Measurements from ENCODE around the gene GRIN2C. TPM values are rescaled to one million over a fixed set of nuclear protein-coding genes. Genes with fewer than 3 reads are reported as not detected.

Gene GRIN2C
- total RNA-seq, 1 donor from 2014 or later: 1.0 TPM

DNA sequence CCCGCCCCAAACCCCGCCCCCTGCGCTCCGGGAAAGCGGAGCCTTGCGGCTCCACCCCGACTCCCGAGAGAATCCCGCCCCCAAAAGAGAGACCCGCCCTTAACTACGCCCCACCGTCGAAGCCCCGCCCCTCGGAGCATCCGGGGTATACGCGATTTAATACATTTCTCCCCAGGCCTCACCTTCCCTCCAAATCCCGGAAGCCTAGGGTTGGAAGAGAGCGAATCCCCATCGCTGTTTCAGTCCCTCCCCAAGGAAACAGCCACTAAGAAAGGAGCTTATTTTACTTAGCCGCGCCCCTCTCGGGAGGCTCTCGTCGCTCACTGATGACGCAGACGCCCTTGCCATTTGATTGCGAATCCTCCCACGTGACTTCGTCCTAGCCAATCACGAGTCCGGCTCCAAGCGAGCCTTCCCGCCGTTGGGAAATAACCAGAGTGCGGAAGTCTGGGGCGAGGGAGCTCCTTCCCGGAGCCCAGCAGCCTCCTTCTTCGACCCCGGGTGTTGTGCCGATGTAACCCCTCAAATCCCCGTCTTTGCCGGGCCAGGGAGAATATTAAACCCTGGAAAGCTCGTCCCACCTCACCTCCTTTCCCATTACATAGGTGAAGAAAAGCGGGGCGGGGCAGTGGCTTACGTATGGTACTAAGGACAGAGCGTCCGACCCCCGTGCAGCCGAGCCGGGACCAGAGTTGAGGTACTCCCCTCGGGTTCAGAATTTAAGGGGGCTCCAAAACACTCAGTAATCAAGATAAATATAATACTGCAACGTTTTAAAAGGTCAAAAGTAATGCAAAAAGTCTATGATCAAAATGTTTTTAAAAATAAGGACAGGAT, 13.6 kb upstream of the GRIN2C start:
- peak overlapping the region; percentile 94 for H3K4me3 Mint-ChIP-seq (ENCODE audit: unreplicated experiment)
- Histone ChIP-seq H2AFZ (ENCODE audit: low read depth, low read length) (peak overlapping the region; percentile 95), H3K79me2 (ENCODE audit: insufficient read depth, low read length) (peaks cover 9% of the 10 kb centered on the region), H4K20me1 (ENCODE audit: insufficient read depth, low read length) (peaks cover 14% of the 10 kb centered on the region), H3K27ac (ENCODE audit: low read depth, low read length) (peak overlapping the region; percentile 89), H3K4me3 (ENCODE audit: insufficient read depth, low read depth, low read length) (peak overlapping the region; percentile 79), H3K36me3 (ENCODE audit: insufficient read depth, low read length) (no peaks in the 10 kb centered on the region), H3K9me3 (ENCODE audit: insufficient read depth, low read depth, low read length) (no peaks in the 10 kb centered on the region), H3K27me3 (ENCODE audit: insufficient read depth, low read length) (no peaks in the 10 kb centered on the region), H3K9ac (ENCODE audit: low read length) (peak overlapping the region; percentile 90), H3K4me2 (ENCODE audit: low read length) (peak overlapping the region; percentile 100), H3K4me1 (ENCODE audit: insufficient read depth, low read length) (peaks cover 14% of the 10 kb centered on the region)
- TF ChIP-seq, protein P1, sequence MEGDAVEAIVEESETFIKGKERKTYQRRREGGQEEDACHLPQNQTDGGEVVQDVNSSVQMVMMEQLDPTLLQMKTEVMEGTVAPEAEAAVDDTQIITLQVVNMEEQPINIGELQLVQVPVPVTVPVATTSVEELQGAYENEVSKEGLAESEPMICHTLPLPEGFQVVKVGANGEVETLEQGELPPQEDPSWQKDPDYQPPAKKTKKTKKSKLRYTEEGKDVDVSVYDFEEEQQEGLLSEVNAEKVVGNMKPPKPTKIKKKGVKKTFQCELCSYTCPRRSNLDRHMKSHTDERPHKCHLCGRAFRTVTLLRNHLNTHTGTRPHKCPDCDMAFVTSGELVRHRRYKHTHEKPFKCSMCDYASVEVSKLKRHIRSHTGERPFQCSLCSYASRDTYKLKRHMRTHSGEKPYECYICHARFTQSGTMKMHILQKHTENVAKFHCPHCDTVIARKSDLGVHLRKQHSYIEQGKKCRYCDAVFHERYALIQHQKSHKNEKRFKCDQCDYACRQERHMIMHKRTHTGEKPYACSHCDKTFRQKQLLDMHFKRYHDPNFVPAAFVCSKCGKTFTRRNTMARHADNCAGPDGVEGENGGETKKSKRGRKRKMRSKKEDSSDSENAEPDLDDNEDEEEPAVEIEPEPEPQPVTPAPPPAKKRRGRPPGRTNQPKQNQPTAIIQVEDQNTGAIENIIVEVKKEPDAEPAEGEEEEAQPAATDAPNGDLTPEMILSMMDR (IDR thresholded peaks at IDR 0.05; ENCODE audit: insufficient read depth, low read depth, low read length): no peak
- no peak for TF ChIP-seq EZH2 (IDR thresholded peaks at IDR 0.05; ENCODE audit: insufficient read depth, low read length)
- peaks cover 12% of the 10 kb centered on the region for H3K36me3 Mint-ChIP-seq (ENCODE audit: low read depth, unreplicated experiment)
- DNase-seq (ENCODE audit: low read depth): peak; percentile 99
- H3K27ac Mint-ChIP-seq (ENCODE audit: unreplicated experiment): peak overlapping the region; percentile 96
- H3K4me1 Mint-ChIP-seq (ENCODE audit: low read depth, unreplicated experiment): peaks cover 13% of the 10 kb centered on the region
- H3K27me3 Mint-ChIP-seq (ENCODE audit: low read depth, unreplicated experiment): peaks cover 5% of the 10 kb centered on the region
- no peaks in the 10 kb centered on the region for H3K9me3 Mint-ChIP-seq (ENCODE audit: unreplicated experiment)
- peak; percentile 13 for FAIRE-seq

DNA sequence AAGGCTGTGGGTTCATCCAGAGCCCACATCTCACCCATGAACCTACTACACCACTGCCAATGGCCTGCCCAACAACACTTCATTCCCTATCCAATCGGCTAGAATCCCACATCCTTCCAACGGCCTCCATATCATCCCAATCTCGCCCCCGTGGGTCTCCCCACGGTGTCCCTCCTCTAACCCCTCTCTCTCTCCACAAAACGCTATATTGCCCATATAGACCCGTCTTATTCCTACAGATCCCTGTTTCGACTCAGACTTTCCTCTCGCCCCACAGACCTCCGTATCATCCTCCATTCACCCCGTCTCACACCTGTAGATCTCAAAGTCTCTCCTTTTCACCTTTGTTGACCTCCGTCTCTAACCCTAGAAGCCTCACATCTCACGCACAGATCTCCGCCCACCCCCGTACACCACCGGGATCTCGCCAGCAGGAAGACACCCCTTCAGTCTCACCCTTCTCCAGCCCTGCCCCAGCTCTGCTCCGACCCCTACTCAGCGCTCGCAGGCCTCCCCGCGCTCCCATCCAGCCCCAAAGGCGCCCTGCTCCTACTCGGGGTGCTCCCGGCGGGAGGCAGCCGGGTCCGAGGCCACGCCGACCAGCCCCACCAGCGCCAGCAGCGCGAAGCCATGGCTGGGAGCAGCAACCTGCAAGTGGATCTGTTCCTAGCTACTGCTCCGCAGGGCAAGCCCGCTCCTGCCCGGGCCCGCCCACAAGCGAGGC, 12.8 kb upstream of the GRIN2C start, which contains the start of gene FDXR:
Gene FDXR, minus strand, starts transcription at position 682 of the 724 bp plus-strand sequence. Its CDS starts 50 bp downstream, at position 632.
- Histone ChIP-seq H3K9me3 (ENCODE audit: insufficient read depth, low read depth, low read length) (no peaks in the 10 kb centered on the region), H2AFZ (ENCODE audit: low read depth, low read length) (peak within 1 kb of the TSS; percentile 95), H4K20me1 (ENCODE audit: insufficient read depth, low read length) (peaks cover 22% of the 10 kb centered on the region), H3K9ac (ENCODE audit: low read length) (peak within 1 kb of the TSS; percentile 90), H3K4me2 (ENCODE audit: low read length) (peak within 1 kb of the TSS; percentile 100), H3K36me3 (ENCODE audit: insufficient read depth, low read length) (no peaks in the 10 kb centered on the region), H3K27me3 (ENCODE audit: insufficient read depth, low read length) (no peaks in the 10 kb centered on the region), H3K4me1 (ENCODE audit: insufficient read depth, low read length) (peaks cover 16% of the 10 kb centered on the region), H3K4me3 (ENCODE audit: insufficient read depth, low read depth, low read length) (peak within 1 kb of the TSS; percentile 79), H3K27ac (ENCODE audit: low read depth, low read length) (peak within 1 kb of the TSS; percentile 89), H3K79me2 (ENCODE audit: insufficient read depth, low read length) (peaks cover 9% of the 10 kb centered on the region)
- DNase-seq (ENCODE audit: low read depth): no peak
- Mint-ChIP-seq H3K27me3 (ENCODE audit: low read depth, unreplicated experiment) (peaks cover 5% of the 10 kb centered on the region), H3K4me3 (ENCODE audit: unreplicated experiment) (peak within 1 kb of the TSS; percentile 94), H3K27ac (ENCODE audit: unreplicated experiment) (peak within 1 kb of the TSS; percentile 96), H3K36me3 (ENCODE audit: low read depth, unreplicated experiment) (peaks cover 12% of the 10 kb centered on the region), H3K9me3 (ENCODE audit: unreplicated experiment) (no peaks in the 10 kb centered on the region), H3K4me1 (ENCODE audit: low read depth, unreplicated experiment) (peaks cover 14% of the 10 kb centered on the region)
- no peak for FAIRE-seq
- TF ChIP-seq, protein P1 (IDR thresholded peaks at IDR 0.05; ENCODE audit: insufficient read depth, low read depth, low read length): no peak
- no peak for TF ChIP-seq EZH2 (IDR thresholded peaks at IDR 0.05; ENCODE audit: insufficient read depth, low read length)
